Liver (tissue), 2 donors: ENCODE results near the gene THSD4.

Experiments used
- REST ChIP-seq: IDR thresholded peaks from 2 replicates; pipeline ENCODE4 v1.6.1; 2016; ENCODE audit warnings: antibody characterized with exemption, mild to moderate bottlenecking
- TF ChIP-seq, protein P1 (sequence below): fragments of 150-350 bp; IDR thresholded peaks from 2 replicates; pipeline ENCODE4 v1.5.1; 2017; ENCODE audit warnings: improper control_type of control experiment, low read depth, low read length; ENCODE audit not compliant: missing input control
- donor health status: healthy.

GRCh38 chr15:71288348-71288955 lies 173.2 kb downstream of the THSD4 start:
- TF ChIP-seq, protein P1, sequence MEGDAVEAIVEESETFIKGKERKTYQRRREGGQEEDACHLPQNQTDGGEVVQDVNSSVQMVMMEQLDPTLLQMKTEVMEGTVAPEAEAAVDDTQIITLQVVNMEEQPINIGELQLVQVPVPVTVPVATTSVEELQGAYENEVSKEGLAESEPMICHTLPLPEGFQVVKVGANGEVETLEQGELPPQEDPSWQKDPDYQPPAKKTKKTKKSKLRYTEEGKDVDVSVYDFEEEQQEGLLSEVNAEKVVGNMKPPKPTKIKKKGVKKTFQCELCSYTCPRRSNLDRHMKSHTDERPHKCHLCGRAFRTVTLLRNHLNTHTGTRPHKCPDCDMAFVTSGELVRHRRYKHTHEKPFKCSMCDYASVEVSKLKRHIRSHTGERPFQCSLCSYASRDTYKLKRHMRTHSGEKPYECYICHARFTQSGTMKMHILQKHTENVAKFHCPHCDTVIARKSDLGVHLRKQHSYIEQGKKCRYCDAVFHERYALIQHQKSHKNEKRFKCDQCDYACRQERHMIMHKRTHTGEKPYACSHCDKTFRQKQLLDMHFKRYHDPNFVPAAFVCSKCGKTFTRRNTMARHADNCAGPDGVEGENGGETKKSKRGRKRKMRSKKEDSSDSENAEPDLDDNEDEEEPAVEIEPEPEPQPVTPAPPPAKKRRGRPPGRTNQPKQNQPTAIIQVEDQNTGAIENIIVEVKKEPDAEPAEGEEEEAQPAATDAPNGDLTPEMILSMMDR = no peak
- TF ChIP-seq REST = no peak
